ENCODE results near the gene THUMPD3. TPM values are rescaled to one million over a fixed set of nuclear protein-coding genes. Genes with fewer than 3 reads are reported as not detected.
A peak's percentile ranks its signal among the peaks of the same experiment; 100 is the strongest.

THUMPD3 gene
- total RNA-seq, 4 donors from 2014 or later = 5.4 to 26.9 (median 19.4) TPM

DNA sequence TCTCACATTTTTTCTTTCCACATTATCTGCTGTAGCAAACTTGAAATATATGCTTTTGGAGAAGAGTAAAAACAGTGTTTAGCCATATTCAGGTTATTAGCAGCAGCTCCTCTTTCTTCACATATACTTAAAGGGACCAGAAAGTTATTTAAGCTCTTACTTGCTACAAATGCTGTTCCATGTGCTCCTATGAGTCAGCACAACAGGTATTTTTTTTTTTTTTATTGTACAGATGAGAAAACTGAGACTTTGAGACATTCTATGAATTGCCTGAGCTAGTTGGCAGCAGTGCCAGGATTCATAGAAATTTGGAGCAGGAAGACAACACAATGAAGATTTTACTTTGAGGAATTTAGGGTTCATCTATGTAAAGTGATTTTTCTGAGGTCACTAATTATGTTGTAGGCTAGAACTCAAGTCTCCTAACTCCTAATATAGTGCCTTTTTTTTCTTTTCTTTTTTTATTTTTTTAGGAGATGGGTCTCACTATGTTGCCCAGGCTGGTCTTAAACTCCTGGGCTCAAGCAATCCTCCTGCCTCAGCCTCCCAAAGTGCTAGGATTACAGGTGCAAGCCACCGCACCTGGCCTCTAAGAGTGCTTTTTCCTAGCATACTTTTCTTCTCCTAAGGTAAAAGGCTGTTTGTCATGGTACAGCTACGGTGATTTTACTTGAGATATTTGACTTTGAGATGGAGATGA is 58.1 kb downstream of the THUMPD3 start:
- H3K9me3 ChIP-seq = no peaks in the 10 kb centered on the region
- 75 to 81% methylated on average over 2 of the region's 2 CpGs for WGBS, 2 donors (ENCODE audit: low coverage in 1 of 2)
- H3K27me3 ChIP-seq = no peaks in the 10 kb centered on the region
- no peak for DNase-seq
- no peak overlapping the region for H3K4me3 ChIP-seq
- no peaks in the 10 kb centered on the region for H3K36me3 ChIP-seq
- in situ Hi-C loops (cut with MboI; ENCODE audit: low pct_ligation_motif_present in 1 of 4, low pct_unique_long_range_greater_than_20kb in 1 of 4, low sequenced_read_pairs in 3 of 4) (no loop called here), intact Hi-C loops (cut with DNase I; ENCODE audit: low total_unique reads) (no loop called here)
- peaks cover 38 to 82% (median 52%) of the 10 kb centered on the region in 4 donors for H3K4me1 ChIP-seq
- no peak for TF ChIP-seq POLR2AphosphoS5 (IDR thresholded peaks at IDR 0.05)
- no peak for TF ChIP-seq POLR2A (IDR thresholded peaks at IDR 0.05)
- no peak for TF ChIP-seq CTCF (IDR thresholded peaks at IDR 0.05)
- no peak for TF ChIP-seq EP300 (IDR thresholded peaks at IDR 0.05; ENCODE audit: low read depth)
- H3K27ac ChIP-seq = peak overlapping the region; percentile 35 to 91 (median 86)

DNA sequence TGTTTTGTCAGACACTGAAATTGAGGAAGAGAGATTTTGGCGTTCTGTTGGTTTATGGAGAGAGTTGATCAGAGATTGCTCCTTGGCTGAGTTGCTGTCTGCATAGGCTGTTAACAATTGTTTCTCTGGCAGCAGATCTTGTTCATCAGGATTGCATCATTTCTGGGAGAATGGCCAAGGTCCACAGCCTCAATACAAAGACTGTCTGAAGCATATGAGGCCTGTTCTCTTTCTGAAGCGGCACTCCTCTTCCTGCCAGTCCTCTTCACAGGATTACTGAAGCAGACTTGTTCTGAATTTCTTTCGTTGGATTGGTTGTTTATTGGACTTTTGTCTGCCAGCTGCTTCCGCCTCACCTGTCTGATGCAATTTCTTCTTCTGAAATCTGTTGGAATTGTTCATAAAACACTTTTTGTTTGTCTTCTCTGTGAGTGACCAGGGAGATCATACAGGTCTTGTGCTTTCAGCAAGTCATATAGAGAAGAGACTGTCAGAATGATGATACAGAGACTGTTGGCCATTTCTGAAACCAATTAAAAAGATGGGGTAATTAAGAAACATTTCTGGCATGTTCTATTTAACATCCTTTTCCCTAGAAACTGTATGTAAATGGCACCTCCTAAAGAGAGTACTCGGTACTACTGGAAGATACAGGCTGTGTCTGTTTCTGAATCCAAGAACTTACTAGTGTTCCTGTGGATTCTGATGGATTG is 60.0 kb downstream of the THUMPD3 start:
- H3K27ac ChIP-seq = peak overlapping the region; percentile 84 to 91 (median 90)
- in situ Hi-C loops (cut with MboI; ENCODE audit: low pct_ligation_motif_present in 1 of 4, low pct_unique_long_range_greater_than_20kb in 1 of 4, low sequenced_read_pairs in 3 of 4) = no loop called here
- H3K4me3 ChIP-seq = no peak overlapping the region
- H3K27me3 ChIP-seq = no peaks in the 10 kb centered on the region
- 7 to 16% methylated on average over 5 of the region's 5 CpGs for WGBS, 2 donors (ENCODE audit: low coverage in 1 of 2)
- peak; percentile 87 for DNase-seq
- intact Hi-C loops (cut with DNase I; ENCODE audit: low total_unique reads) = no loop called here
- H3K9me3 ChIP-seq = no peaks in the 10 kb centered on the region
- peaks cover 31 to 69% (median 44%) of the 10 kb centered on the region in 4 donors for H3K4me1 ChIP-seq
- TF ChIP-seq CTCF (IDR thresholded peaks at IDR 0.05) (peak; percentile 47 to 76 (median 54)), POLR2A (IDR thresholded peaks at IDR 0.05) (peak; percentile 58), POLR2AphosphoS5 (IDR thresholded peaks at IDR 0.05) (peak; percentile 73 to 92 (median 86)), EP300 (IDR thresholded peaks at IDR 0.05; ENCODE audit: low read depth) (no peak)
- H3K36me3 ChIP-seq = peaks cover 0 to 17% (median 6%) of the 10 kb centered on the region in 4 donors

- no peak for DNase-seq
- Histone ChIP-seq H3K9me3 (no peaks in the 10 kb centered on the region), H3K4me1 (peaks cover 10 to 25% (median 12%) of the 10 kb centered on the region in 4 donors), H3K27ac (no peak overlapping the region), H3K27me3 (no peaks in the 10 kb centered on the region), H3K4me3 (no peak overlapping the region), H3K36me3 (peaks cover 0 to 54% (median 27%) of the 10 kb centered on the region in 4 donors)
- TF ChIP-seq CTCF (IDR thresholded peaks at IDR 0.05) = no peak
- TF ChIP-seq EP300 (IDR thresholded peaks at IDR 0.05; ENCODE audit: low read depth) = no peak
- TF ChIP-seq POLR2AphosphoS5 (IDR thresholded peaks at IDR 0.05) = no peak
- no peak for TF ChIP-seq POLR2A (IDR thresholded peaks at IDR 0.05)
- in situ Hi-C loops (cut with MboI; ENCODE audit: low pct_ligation_motif_present in 1 of 4, low pct_unique_long_range_greater_than_20kb in 1 of 4, low sequenced_read_pairs in 3 of 4) (no loop called here), intact Hi-C loops (cut with DNase I; ENCODE audit: low total_unique reads) (loop anchor here (5.0 kb wide), 1 partner anchor 1714 kb away; no protein-coding TSS in a partner anchor)
These were observed 65.6 kb downstream of the THUMPD3 start for GRCh38 chr3:9428411-9428810.

DNA sequence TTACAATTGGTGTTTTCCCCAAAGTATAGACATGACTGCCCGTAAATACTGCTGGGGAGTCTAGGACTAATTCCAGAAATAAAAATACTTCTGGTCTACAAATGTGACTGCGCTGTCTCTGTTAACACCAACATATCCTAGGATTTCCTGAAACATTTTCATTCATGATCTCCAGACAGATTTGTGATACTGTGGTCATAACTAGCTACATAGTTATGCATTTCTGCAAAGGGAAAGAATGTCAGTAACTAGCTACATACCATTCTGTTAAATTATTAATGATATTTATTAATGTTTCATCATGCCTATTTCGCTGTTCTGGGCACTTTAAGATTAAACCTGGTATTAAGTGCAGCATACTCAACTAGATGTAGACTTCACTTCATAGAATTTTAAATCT is 67.9 kb downstream of the THUMPD3 start:
- intact Hi-C loops (cut with DNase I; ENCODE audit: low total_unique reads) = loop anchor here (10.0 kb wide), 1 partner anchor 46 kb away; no protein-coding TSS in a partner anchor
- peaks cover 0 to 2% (median 0%) of the 10 kb centered on the region in 4 donors for H3K4me1 ChIP-seq
- DNase-seq = no peak
- no peak overlapping the region for H3K4me3 ChIP-seq
- no peaks in the 10 kb centered on the region for H3K27me3 ChIP-seq
- H3K36me3 ChIP-seq = peaks cover 0 to 78% (median 38%) of the 10 kb centered on the region in 4 donors
- in situ Hi-C loops (cut with MboI; ENCODE audit: low pct_ligation_motif_present in 1 of 4, low pct_unique_long_range_greater_than_20kb in 1 of 4, low sequenced_read_pairs in 3 of 4) = no loop called here
- TF ChIP-seq POLR2A (IDR thresholded peaks at IDR 0.05) (no peak), POLR2AphosphoS5 (IDR thresholded peaks at IDR 0.05) (no peak), CTCF (IDR thresholded peaks at IDR 0.05) (no peak), EP300 (IDR thresholded peaks at IDR 0.05; ENCODE audit: low read depth) (no peak)
- no peaks in the 10 kb centered on the region for H3K9me3 ChIP-seq
- WGBS, 2 donors (ENCODE audit: low coverage in 1 of 2) = 83 to 97% methylated on average over 2 to 3 of the region's 3 CpGs
- no peak overlapping the region for H3K27ac ChIP-seq

Data from transverse colon (tissue), 4 donors.